RKO (cell line): Measurements from ENCODE around the gene RALGPS1.

Experiments
- DNase-seq: peaks from one replicate; pipeline ENCODE4 v3.0.0-alpha.2; 2016; ENCODE audit warnings: low spot score

The RALGPS1 gene

GRCh38 chr9:127258606-127259471 lies 344.3 kb downstream of the RALGPS1 start:
- DNase-seq = no peak

GRCh38 chr9:127262602-127263001 lies 348.0 kb downstream of the RALGPS1 start:
- DNase-seq = no peak

- DNase-seq = no peak
Measured at GRCh38 chr9:127263237-127263636, 348.7 kb downstream of the RALGPS1 start.

- DNase-seq = no peak
Measured at GRCh38 chr9:127263664-127264063, 349.1 kb downstream of the RALGPS1 start.

GRCh38 chr9:127264462-127265219 lies 350.1 kb downstream of the RALGPS1 start, which contains the start of gene GARNL3:
TSS of gene GARNL3 (plus strand) at chr9:127264774. CDS start at chr9:127264878, 104 bp downstream.
- DNase-seq = no peak

GRCh38 chr9:127267793-127268525 lies 353.4 kb downstream of the RALGPS1 start:
- no peak for DNase-seq

- no peak for DNase-seq
Measured at GRCh38 chr9:127269449-127269848, 354.9 kb downstream of the RALGPS1 start.
